GM23338 (cell line): Measurements from ENCODE around the gene KLHL17.
"Not testable (repeated sequence)": the region's sequence is repeated elsewhere in the genome, so short reads cannot be mapped to it uniquely, and the experiment has no call there.

ENCODE experiments used
- CREB1 ChIP-seq: fragments of 250-450 bp; sonication (Bioruptor Pico); IDR thresholded peaks from 2 replicates; pipeline ENCODE4 v1.5.0; 2020; ENCODE audit warnings: low read depth, mild to moderate bottlenecking, moderate library complexity
- EZH2 ChIP-seq: fragments of 200-600 bp; sonication (generic); IDR thresholded peaks from one replicate; pipeline ENCODE4 v1.8.0; 2017; ENCODE audit warnings: antibody characterized with exemption, mild to moderate bottlenecking, low read depth; ENCODE audit not compliant: unreplicated experiment
- EZH2phosphoT487 ChIP-seq: fragments of 200-600 bp; sonication (generic); IDR thresholded peaks from one replicate; pipeline ENCODE4 v1.8.1; 2018; ENCODE audit warnings: antibody characterized with exemption; ENCODE audit not compliant: unreplicated experiment
- JUNB ChIP-seq: IDR thresholded peaks from one replicate; pipeline ENCODE4 v1.6.1; 2016; ENCODE audit warnings: antibody characterized with exemption; ENCODE audit not compliant: unreplicated experiment
- NANOG ChIP-seq: IDR thresholded peaks from 2 replicates; pipeline ENCODE4 v1.6.1; 2016; ENCODE audit warnings: antibody characterized with exemption, borderline replicate concordance
- POLR2AphosphoS5 ChIP-seq: IDR thresholded peaks from 2 replicates; pipeline ENCODE4 v1.6.1; 2016; ENCODE audit warnings: antibody characterized with exemption, low read depth
- TF ChIP-seq, protein P1 (sequence below), 2 experiments: fragments of 200-600 bp in 1 of 2; sonication (generic) in 1 of 2; conservative IDR thresholded peaks; 2 replicates each; pipeline versions ENCODE4 v1.5.1 to v1.6.1; 2016 to 2017; ENCODE audit warnings: antibody characterized with exemption in 2 of 2, low read depth in 2 of 2, mild to moderate bottlenecking in 2 of 2, moderate library complexity in 1 of 2
- TF ChIP-seq, protein P2 (sequence below): IDR thresholded peaks from one replicate; pipeline ENCODE4 v1.6.1; 2018; ENCODE audit warnings: antibody characterized with exemption; ENCODE audit not compliant: unreplicated experiment
- TF ChIP-seq, protein P3 (sequence below): fragments of 250-450 bp; sonication (Bioruptor Pico); IDR thresholded peaks from 2 replicates; pipeline ENCODE4 v1.5.0; 2020; ENCODE audit warnings: mild to moderate bottlenecking, moderate library complexity

GRCh38 chr1:994546-994945 is 34.2 kb downstream of the KLHL17 start:
- TF ChIP-seq, protein P1, sequence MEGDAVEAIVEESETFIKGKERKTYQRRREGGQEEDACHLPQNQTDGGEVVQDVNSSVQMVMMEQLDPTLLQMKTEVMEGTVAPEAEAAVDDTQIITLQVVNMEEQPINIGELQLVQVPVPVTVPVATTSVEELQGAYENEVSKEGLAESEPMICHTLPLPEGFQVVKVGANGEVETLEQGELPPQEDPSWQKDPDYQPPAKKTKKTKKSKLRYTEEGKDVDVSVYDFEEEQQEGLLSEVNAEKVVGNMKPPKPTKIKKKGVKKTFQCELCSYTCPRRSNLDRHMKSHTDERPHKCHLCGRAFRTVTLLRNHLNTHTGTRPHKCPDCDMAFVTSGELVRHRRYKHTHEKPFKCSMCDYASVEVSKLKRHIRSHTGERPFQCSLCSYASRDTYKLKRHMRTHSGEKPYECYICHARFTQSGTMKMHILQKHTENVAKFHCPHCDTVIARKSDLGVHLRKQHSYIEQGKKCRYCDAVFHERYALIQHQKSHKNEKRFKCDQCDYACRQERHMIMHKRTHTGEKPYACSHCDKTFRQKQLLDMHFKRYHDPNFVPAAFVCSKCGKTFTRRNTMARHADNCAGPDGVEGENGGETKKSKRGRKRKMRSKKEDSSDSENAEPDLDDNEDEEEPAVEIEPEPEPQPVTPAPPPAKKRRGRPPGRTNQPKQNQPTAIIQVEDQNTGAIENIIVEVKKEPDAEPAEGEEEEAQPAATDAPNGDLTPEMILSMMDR (conservative IDR thresholded peaks at IDR 0.05; ENCODE audit: low read depth in 2 of 2): not testable (repeated sequence)
- TF ChIP-seq, protein P2, sequence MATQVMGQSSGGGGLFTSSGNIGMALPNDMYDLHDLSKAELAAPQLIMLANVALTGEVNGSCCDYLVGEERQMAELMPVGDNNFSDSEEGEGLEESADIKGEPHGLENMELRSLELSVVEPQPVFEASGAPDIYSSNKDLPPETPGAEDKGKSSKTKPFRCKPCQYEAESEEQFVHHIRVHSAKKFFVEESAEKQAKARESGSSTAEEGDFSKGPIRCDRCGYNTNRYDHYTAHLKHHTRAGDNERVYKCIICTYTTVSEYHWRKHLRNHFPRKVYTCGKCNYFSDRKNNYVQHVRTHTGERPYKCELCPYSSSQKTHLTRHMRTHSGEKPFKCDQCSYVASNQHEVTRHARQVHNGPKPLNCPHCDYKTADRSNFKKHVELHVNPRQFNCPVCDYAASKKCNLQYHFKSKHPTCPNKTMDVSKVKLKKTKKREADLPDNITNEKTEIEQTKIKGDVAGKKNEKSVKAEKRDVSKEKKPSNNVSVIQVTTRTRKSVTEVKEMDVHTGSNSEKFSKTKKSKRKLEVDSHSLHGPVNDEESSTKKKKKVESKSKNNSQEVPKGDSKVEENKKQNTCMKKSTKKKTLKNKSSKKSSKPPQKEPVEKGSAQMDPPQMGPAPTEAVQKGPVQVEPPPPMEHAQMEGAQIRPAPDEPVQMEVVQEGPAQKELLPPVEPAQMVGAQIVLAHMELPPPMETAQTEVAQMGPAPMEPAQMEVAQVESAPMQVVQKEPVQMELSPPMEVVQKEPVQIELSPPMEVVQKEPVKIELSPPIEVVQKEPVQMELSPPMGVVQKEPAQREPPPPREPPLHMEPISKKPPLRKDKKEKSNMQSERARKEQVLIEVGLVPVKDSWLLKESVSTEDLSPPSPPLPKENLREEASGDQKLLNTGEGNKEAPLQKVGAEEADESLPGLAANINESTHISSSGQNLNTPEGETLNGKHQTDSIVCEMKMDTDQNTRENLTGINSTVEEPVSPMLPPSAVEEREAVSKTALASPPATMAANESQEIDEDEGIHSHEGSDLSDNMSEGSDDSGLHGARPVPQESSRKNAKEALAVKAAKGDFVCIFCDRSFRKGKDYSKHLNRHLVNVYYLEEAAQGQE: not testable (repeated sequence)
- TF ChIP-seq CREB1 (CRISPR knock-in tag); JUNB; EZH2; EZH2phosphoT487; POLR2AphosphoS5; NANOG: not testable (repeated sequence)
- TF ChIP-seq, protein P3, sequence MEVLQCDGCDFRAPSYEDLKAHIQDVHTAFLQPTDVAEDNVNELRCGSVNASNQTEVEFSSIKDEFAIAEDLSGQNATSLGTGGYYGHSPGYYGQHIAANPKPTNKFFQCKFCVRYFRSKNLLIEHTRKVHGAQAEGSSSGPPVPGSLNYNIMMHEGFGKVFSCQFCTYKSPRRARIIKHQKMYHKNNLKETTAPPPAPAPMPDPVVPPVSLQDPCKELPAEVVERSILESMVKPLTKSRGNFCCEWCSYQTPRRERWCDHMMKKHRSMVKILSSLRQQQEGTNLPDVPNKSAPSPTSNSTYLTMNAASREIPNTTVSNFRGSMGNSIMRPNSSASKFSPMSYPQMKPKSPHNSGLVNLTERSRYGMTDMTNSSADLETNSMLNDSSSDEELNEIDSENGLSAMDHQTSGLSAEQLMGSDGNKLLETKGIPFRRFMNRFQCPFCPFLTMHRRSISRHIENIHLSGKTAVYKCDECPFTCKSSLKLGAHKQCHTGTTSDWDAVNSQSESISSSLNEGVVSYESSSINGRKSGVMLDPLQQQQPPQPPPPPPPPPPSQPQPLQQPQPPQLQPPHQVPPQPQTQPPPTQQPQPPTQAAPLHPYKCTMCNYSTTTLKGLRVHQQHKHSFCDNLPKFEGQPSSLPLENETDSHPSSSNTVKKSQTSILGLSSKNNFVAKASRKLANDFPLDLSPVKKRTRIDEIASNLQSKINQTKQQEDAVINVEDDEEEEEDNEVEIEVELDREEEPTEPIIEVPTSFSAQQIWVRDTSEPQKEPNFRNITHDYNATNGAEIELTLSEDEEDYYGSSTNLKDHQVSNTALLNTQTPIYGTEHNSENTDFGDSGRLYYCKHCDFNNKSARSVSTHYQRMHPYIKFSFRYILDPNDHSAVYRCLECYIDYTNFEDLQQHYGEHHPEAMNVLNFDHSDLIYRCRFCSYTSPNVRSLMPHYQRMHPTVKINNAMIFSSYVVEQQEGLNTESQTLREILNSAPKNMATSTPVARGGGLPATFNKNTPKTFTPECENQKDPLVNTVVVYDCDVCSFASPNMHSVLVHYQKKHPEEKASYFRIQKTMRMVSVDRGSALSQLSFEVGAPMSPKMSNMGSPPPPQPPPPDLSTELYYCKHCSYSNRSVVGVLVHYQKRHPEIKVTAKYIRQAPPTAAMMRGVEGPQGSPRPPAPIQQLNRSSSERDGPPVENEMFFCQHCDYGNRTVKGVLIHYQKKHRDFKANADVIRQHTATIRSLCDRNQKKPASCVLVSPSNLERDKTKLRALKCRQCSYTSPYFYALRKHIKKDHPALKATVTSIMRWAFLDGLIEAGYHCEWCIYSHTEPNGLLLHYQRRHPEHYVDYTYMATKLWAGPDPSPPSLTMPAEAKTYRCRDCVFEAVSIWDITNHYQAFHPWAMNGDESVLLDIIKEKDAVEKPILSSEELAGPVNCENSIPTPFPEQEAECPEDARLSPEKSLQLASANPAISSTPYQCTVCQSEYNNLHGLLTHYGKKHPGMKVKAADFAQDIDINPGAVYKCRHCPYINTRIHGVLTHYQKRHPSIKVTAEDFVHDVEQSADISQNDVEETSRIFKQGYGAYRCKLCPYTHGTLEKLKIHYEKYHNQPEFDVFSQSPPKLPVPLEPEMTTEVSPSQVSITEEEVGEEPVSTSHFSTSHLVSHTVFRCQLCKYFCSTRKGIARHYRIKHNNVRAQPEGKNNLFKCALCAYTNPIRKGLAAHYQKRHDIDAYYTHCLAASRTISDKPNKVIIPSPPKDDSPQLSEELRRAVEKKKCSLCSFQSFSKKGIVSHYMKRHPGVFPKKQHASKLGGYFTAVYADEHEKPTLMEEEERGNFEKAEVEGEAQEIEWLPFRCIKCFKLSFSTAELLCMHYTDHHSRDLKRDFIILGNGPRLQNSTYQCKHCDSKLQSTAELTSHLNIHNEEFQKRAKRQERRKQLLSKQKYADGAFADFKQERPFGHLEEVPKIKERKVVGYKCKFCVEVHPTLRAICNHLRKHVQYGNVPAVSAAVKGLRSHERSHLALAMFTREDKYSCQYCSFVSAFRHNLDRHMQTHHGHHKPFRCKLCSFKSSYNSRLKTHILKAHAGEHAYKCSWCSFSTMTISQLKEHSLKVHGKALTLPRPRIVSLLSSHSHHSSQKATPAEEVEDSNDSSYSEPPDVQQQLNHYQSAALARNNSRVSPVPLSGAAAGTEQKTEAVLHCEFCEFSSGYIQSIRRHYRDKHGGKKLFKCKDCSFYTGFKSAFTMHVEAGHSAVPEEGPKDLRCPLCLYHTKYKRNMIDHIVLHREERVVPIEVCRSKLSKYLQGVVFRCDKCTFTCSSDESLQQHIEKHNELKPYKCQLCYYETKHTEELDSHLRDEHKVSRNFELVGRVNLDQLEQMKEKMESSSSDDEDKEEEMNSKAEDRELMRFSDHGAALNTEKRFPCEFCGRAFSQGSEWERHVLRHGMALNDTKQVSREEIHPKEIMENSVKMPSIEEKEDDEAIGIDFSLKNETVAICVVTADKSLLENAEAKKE (CRISPR knock-in tag): not testable (repeated sequence)
